ENCODE results near the gene CAND2. TPM values are rescaled to one million over a fixed set of nuclear protein-coding genes. Genes with fewer than 3 reads are reported as not detected.

Gene CAND2
- total RNA-seq, 1 experiment from 2014 or later, result 0.37 TPM

GRCh38 chr3:12758025-12758781 lies 38.3 kb upstream of the CAND2 start:
- Histone ChIP-seq H3K4me1 (replicated peaks; ENCODE audit: insufficient read depth) (peaks cover 62% of the 10 kb centered on the region), H3K9me3 (ENCODE audit: insufficient read depth, low read depth) (no peaks in the 10 kb centered on the region), H3K27ac (peak overlapping the region; percentile 91), H3K36me3 (ENCODE audit: low read depth) (no peaks in the 10 kb centered on the region), H3K4me3 (peak overlapping the region; percentile 42; the same call in 1 of the 2 replicates), H3K27me3 (ENCODE audit: insufficient read depth, low read depth) (no peaks in the 10 kb centered on the region), H3K4me2 (peak overlapping the region; percentile 78), H3F3A (ENCODE audit: insufficient read depth, low read depth) (peaks cover 57% of the 10 kb centered on the region), H2AFZ (peak overlapping the region; percentile 53), H4K20me1 (ENCODE audit: insufficient read depth) (no peaks in the 10 kb centered on the region), H3K9me2 (ENCODE audit: insufficient read depth) (no peaks in the 10 kb centered on the region), H3K79me2 (ENCODE audit: low read depth) (peaks cover 22% of the 10 kb centered on the region; the same call in 1 of the 2 replicates)
- BruUV-seq (replicated peaks), result no TSS peak
- CTCF ChIA-PET, result no interaction called here
- TF ChIP-seq EZH2 (IDR thresholded peaks at IDR 0.05; ENCODE audit: low read depth) (no peak), CTCF (conservative IDR thresholded peaks at IDR 0.05) (no peak)
- POLR2A ChIA-PET (ENCODE audit: unreplicated experiment), result interaction anchor here (0.6 to 0.7 kb wide), 3 partner anchors 73 to 546 kb away, joined by 3 to 4 read pairs (median 3); no protein-coding TSS in a partner anchor
- DNase-seq, result peak; percentile 44 to 47
- intact Hi-C loops (cut with micrococcal nuclease; ENCODE audit: unreplicated experiment), result loop anchor here (2.0 to 10.0 kb wide), 3 partner anchors 37 to 563 kb away; no protein-coding TSS in a partner anchor

GRCh38 chr3:12759097-12759679 lies 37.3 kb upstream of the CAND2 start, which contains the start of gene TMEM40:
TSS of gene TMEM40 (minus strand) at chr3:12759259. CDS start at chr3:12749832, 9,427 bp downstream.
- intact Hi-C loops (cut with micrococcal nuclease; ENCODE audit: unreplicated experiment), result loop anchor here (1.0 to 10.0 kb wide), 4 partner anchors 8 to 564 kb away; no protein-coding TSS in a partner anchor
- no peaks in the 10 kb centered on the region for H3K36me3 ChIP-seq (ENCODE audit: low read depth)
- POLR2A ChIA-PET (ENCODE audit: unreplicated experiment), result interaction anchor here (0.6 to 0.7 kb wide), 4 partner anchors 15 to 547 kb away, joined by 3 to 4 read pairs (median 4); partner anchors contain the start of gene MKRN2OS
- CTCF ChIA-PET, result interaction anchor here (1.6 kb wide), 1 partner anchor 7 kb away, joined by 3 read pairs; no protein-coding TSS in a partner anchor
- H2AFZ ChIP-seq, result peak within 1 kb of the TSS; percentile 59
- H3F3A ChIP-seq (ENCODE audit: insufficient read depth, low read depth), result peaks cover 58% of the 10 kb centered on the region
- peak within 1 kb of the TSS; percentile 42; the same call in 1 of the 2 replicates for H3K4me3 ChIP-seq
- peaks cover 59% of the 10 kb centered on the region for H3K4me1 ChIP-seq (replicated peaks; ENCODE audit: insufficient read depth)
- no peaks in the 10 kb centered on the region for H3K27me3 ChIP-seq (ENCODE audit: insufficient read depth, low read depth)
- TF ChIP-seq CTCF (conservative IDR thresholded peaks at IDR 0.05), result no peak
- TF ChIP-seq EZH2 (IDR thresholded peaks at IDR 0.05; ENCODE audit: low read depth), result no peak
- no TSS peak for BruUV-seq (replicated peaks)
- H3K4me2 ChIP-seq, result peak within 1 kb of the TSS; percentile 78
- H3K9me3 ChIP-seq (ENCODE audit: insufficient read depth, low read depth), result no peaks in the 10 kb centered on the region
- peak within 1 kb of the TSS; percentile 91 for H3K27ac ChIP-seq
- H4K20me1 ChIP-seq (ENCODE audit: insufficient read depth), result no peaks in the 10 kb centered on the region
- H3K79me2 ChIP-seq (ENCODE audit: low read depth), result peaks cover 22% of the 10 kb centered on the region; the same call in 1 of the 2 replicates
- H3K9me2 ChIP-seq (ENCODE audit: insufficient read depth), result no peaks in the 10 kb centered on the region
- peak; percentile 91 to 92 for DNase-seq

Data from PC-9 (cell line).